GM23338 (cell line): ENCODE data around the gene PRSS48.

Experiments
- EZH2 ChIP-seq: fragments of 200-600 bp; sonication (generic); IDR thresholded peaks from one replicate; pipeline ENCODE4 v1.8.0; 2017; ENCODE audit warnings: antibody characterized with exemption, mild to moderate bottlenecking, low read depth; ENCODE audit not compliant: unreplicated experiment
- TF ChIP-seq, protein P1 (sequence below), 2 experiments: fragments of 200-600 bp in 1 of 2; sonication (generic) in 1 of 2; conservative IDR thresholded peaks; 2 replicates each; pipeline versions ENCODE4 v1.5.1 to v1.6.1; 2016 to 2017; ENCODE audit warnings: antibody characterized with exemption in 2 of 2, low read depth in 2 of 2, mild to moderate bottlenecking in 2 of 2, moderate library complexity in 1 of 2

- TF ChIP-seq, protein P1, sequence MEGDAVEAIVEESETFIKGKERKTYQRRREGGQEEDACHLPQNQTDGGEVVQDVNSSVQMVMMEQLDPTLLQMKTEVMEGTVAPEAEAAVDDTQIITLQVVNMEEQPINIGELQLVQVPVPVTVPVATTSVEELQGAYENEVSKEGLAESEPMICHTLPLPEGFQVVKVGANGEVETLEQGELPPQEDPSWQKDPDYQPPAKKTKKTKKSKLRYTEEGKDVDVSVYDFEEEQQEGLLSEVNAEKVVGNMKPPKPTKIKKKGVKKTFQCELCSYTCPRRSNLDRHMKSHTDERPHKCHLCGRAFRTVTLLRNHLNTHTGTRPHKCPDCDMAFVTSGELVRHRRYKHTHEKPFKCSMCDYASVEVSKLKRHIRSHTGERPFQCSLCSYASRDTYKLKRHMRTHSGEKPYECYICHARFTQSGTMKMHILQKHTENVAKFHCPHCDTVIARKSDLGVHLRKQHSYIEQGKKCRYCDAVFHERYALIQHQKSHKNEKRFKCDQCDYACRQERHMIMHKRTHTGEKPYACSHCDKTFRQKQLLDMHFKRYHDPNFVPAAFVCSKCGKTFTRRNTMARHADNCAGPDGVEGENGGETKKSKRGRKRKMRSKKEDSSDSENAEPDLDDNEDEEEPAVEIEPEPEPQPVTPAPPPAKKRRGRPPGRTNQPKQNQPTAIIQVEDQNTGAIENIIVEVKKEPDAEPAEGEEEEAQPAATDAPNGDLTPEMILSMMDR (conservative IDR thresholded peaks at IDR 0.05; ENCODE audit: low read depth in 2 of 2), result no peak
- TF ChIP-seq EZH2, result no peak
Observed at GRCh38 chr4:151242305-151242704, 34.7 kb upstream of the PRSS48 start.
